Type B pancreatic cell (in vitro differentiated cells): Measurements from ENCODE around the gene MASP1. TPM values are rescaled to one million over a fixed set of nuclear protein-coding genes. Genes with fewer than 3 reads are reported as not detected.

Source experiments
- DNase-seq: peaks from one replicate; pipeline ENCODE4 v3.0.0; 2021; ENCODE audit warnings: mixed read lengths; ENCODE audit not compliant: unreplicated experiment; ENCODE audit errors: extremely low spot score
- H3K27ac Mint-ChIP-seq: 2 replicates; pipeline ENCODE4 v1.8.0; 2021; ENCODE audit warnings: mild to moderate bottlenecking, mixed read lengths
- H3K27me3 Mint-ChIP-seq: 2 replicates; pipeline ENCODE4 v1.8.0; 2021; ENCODE audit warnings: mixed read lengths
- H3K36me3 Mint-ChIP-seq: 2 replicates; pipeline ENCODE4 v1.8.0; 2021; ENCODE audit warnings: mixed read lengths
- H3K4me1 Mint-ChIP-seq: one replicate; pipeline ENCODE4 v1.8.0; 2021; ENCODE audit warnings: mixed read lengths; ENCODE audit not compliant: unreplicated experiment
- H3K4me3 Mint-ChIP-seq: 2 replicates; pipeline ENCODE4 v1.8.0; 2021; ENCODE audit warnings: mild to moderate bottlenecking, mixed read lengths
- H3K9me3 Mint-ChIP-seq: 2 replicates; pipeline ENCODE4 v1.8.0; 2021; ENCODE audit warnings: mixed read lengths
- total RNA-seq: library from RNA; stranded (reverse); gene quantifications from 2 replicates; pipeline ENCODE4 v1.2.1, GENCODE V29; 2021; ENCODE audit warnings: low replicate concordance
- TF ChIP-seq, protein P1 (sequence below): fragments of 200-600 bp; sonication (generic); conservative IDR thresholded peaks from 2 replicates; pipeline ENCODE4 v1.5.0; 2021; ENCODE audit warnings: antibody characterized with exemption, mild to moderate bottlenecking

Gene MASP1
- total RNA-seq, 1 donor from 2014 or later: 1.6 TPM

DNA sequence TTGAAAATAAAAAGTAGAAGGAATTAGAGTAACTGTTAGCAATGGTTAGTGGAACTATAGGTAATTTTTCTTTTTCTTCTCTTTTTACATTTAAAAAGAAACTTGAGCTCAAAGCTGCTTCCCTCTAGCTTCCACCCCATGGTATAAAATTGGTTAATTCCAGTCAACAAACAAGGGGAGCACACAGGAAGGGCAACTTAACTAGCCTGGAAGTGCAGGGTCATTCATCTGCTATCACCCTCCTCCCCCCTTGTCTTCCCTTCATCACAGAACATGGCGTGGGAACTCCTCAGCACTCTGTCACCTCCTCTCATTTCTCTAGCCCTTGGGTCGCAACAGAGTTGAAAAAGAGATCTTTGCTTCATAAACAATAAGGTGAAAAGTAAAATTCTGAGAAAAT lies 20.0 kb downstream of the MASP1 start:
- no peak for DNase-seq
- TF ChIP-seq, protein P1, sequence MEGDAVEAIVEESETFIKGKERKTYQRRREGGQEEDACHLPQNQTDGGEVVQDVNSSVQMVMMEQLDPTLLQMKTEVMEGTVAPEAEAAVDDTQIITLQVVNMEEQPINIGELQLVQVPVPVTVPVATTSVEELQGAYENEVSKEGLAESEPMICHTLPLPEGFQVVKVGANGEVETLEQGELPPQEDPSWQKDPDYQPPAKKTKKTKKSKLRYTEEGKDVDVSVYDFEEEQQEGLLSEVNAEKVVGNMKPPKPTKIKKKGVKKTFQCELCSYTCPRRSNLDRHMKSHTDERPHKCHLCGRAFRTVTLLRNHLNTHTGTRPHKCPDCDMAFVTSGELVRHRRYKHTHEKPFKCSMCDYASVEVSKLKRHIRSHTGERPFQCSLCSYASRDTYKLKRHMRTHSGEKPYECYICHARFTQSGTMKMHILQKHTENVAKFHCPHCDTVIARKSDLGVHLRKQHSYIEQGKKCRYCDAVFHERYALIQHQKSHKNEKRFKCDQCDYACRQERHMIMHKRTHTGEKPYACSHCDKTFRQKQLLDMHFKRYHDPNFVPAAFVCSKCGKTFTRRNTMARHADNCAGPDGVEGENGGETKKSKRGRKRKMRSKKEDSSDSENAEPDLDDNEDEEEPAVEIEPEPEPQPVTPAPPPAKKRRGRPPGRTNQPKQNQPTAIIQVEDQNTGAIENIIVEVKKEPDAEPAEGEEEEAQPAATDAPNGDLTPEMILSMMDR: no peak
- peaks cover 9% of the 10 kb centered on the region for H3K27me3 Mint-ChIP-seq
- H3K4me1 Mint-ChIP-seq: peaks cover 13% of the 10 kb centered on the region
- H3K4me3 Mint-ChIP-seq: no peak overlapping the region
- peaks cover 18% of the 10 kb centered on the region for H3K9me3 Mint-ChIP-seq
- H3K27ac Mint-ChIP-seq: no peak overlapping the region
- H3K36me3 Mint-ChIP-seq: peaks cover 5% of the 10 kb centered on the region

DNA sequence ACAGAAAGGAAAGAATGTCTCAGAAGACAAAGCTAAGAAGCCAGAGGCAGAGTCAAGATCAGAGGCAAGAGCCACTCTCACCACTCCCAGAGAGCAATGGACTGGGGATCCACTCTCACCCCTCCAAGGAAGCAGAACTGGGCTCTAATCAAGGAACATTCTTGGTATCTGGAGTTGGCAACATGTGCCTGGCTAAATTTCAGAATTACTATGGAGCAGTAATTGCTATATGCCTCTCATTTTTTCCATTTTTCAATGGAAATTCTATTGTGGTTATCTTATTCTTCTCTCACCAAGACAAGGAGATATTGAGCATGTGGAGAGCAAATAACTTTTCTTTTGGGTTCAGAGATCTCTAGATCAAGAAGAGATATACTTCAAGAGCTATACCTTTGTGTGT lies 22.1 kb downstream of the MASP1 start:
- TF ChIP-seq, protein P1: no peak
- H3K27me3 Mint-ChIP-seq: peaks cover 3% of the 10 kb centered on the region
- H3K4me1 Mint-ChIP-seq: peaks cover 12% of the 10 kb centered on the region

DNA sequence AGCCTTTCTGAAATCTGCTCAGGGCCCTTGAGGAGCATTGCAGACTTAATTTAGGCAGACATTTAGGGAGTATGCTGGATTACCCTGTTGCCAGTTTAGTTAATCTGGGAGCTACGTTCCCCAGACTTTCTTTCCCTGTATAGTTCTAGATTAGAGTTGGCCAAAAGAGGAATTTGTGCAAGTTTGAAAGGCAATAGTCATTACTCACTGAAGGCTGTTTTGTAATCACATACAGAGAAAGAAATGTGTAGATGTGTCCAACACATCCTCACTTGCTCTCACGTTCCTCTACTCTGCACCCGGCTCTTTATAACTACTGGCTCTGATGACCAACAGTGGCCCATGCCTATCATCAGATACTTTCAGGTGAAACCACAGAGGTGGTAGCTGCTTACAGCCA lies 24.2 kb downstream of the MASP1 start:
- no peak for DNase-seq
- Mint-ChIP-seq H3K4me1 (peaks cover 28% of the 10 kb centered on the region), H3K36me3 (peaks cover 5% of the 10 kb centered on the region), H3K9me3 (peaks cover 18% of the 10 kb centered on the region), H3K27me3 (peaks cover 3% of the 10 kb centered on the region), H3K27ac (no peak overlapping the region), H3K4me3 (no peak overlapping the region)
- TF ChIP-seq, protein P1: no peak

More for the DNA sequence above, 22.1 kb downstream of the MASP1 start:
- Mint-ChIP-seq H3K4me3 (no peak overlapping the region), H3K27ac (no peak overlapping the region), H3K36me3 (peaks cover 5% of the 10 kb centered on the region), H3K9me3 (peaks cover 18% of the 10 kb centered on the region)
- no peak for DNase-seq

DNA sequence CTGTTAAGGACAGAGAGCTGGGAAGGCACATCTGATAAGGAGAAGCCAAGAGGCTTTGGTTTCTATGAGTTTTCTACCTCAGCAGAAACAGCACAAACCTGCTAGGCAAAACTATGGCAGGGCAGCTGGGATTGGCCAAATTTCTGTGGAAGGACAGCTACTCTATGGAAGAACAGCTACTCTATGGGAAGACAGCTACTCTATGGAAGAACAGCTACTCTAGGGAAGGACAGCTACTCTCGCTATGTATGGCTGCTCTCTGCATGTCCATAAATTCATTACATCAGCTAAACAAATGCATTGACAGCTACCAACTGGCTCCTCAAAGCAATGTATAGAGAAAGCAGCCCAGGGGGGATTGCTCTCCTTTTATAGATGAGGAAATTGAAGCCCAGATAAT lies 24.8 kb downstream of the MASP1 start:
- TF ChIP-seq, protein P1: no peak
- Mint-ChIP-seq H3K27me3 (peaks cover under 1% of the 10 kb centered on the region), H3K27ac (no peak overlapping the region), H3K9me3 (peaks cover 14% of the 10 kb centered on the region), H3K4me3 (no peak overlapping the region), H3K36me3 (peaks cover 5% of the 10 kb centered on the region), H3K4me1 (peaks cover 28% of the 10 kb centered on the region)
- DNase-seq: no peak

DNA sequence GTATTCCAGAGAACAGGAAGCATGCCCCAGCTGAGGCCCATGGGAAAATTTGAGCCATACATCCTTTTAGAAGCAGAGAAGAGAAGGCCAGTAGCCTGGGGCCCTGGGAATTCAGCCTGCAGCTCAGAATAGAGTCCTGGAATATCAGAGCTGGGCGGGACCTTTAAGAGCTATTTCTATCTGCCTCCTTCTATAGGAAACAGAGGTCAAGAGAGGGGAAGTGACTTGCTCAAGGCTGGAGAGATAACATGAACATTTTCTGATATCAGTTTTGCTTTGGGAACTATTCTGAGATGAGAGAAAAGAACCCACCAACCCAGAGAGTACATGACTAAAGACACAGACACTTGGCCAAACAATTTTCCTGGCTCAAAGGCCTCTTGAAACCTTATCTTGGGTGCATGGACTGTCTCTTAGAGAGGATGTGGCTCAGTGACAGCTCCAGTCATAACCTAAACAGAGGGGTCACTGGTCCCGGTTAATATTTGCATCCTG lies 26.0 kb downstream of the MASP1 start:
- no peaks in the 10 kb centered on the region for H3K27me3 Mint-ChIP-seq

More for the DNA sequence above, 26.0 kb downstream of the MASP1 start:
- H3K4me3 Mint-ChIP-seq: no peak overlapping the region
- peaks cover 28% of the 10 kb centered on the region for H3K4me1 Mint-ChIP-seq
- no peak for DNase-seq
- no peak overlapping the region for H3K27ac Mint-ChIP-seq
- peaks cover 12% of the 10 kb centered on the region for H3K9me3 Mint-ChIP-seq
- H3K36me3 Mint-ChIP-seq: peaks cover 5% of the 10 kb centered on the region
- TF ChIP-seq, protein P1: no peak
